HepG2 (cell line): ENCODE data around the gene FUT3. TPM values are rescaled to one million over a fixed set of nuclear protein-coding genes. Genes with fewer than 3 reads are reported as not detected.

Experiments
- GATAD2A ChIP-seq: IDR thresholded peaks from 2 replicates; pipeline ENCODE4 v1.6.1; 2016
- KDM4B ChIP-seq: sonication (generic); formaldehyde crosslinking; IDR thresholded peaks from 2 replicates; pipeline ENCODE4 v1.4.0; 2020; ENCODE audit warnings: missing genetic modification reagents
- MBNL3 ChIP-seq: fragments of 250-450 bp; sonication (Bioruptor Pico); conservative IDR thresholded peaks from 2 replicates; pipeline ENCODE4 v1.8.0; 2022; ENCODE audit warnings: mild to moderate bottlenecking, inconsistent platforms
- NKX3-1 ChIP-seq: sonication (generic); formaldehyde crosslinking; IDR thresholded peaks from 2 replicates; pipeline ENCODE4 v1.5.0; 2020; ENCODE audit warnings: missing genetic modification reagents
- PLRG1 ChIP-seq: fragments of 450-650 bp; conservative IDR thresholded peaks from 2 replicates; pipeline ENCODE4 v1.6.1; 2016
- POLR2AphosphoS5 ChIP-seq: IDR thresholded peaks from 2 replicates; pipeline ENCODE4 v1.6.1; 2012; ENCODE audit warnings: low read depth, low read length
- SIN3A ChIP-seq: IDR thresholded peaks from 2 replicates; pipeline ENCODE4 v1.6.1; 2011; ENCODE audit warnings: low read depth, mild to moderate bottlenecking, control low read depth, low read length, borderline replicate concordance
- SP1 ChIP-seq, 2 experiments: fragments of 450-650 bp in 1 of 2; sonication (generic) in 1 of 2; formaldehyde crosslinking in 1 of 2; IDR thresholded peaks; 2 replicates each; pipeline versions ENCODE4 v1.4.0 to v1.6.1; 2016 to 2020; ENCODE audit warnings: missing genetic modification reagents in 1 of 2
- SRY ChIP-seq: sonication (generic); formaldehyde crosslinking; IDR thresholded peaks from 2 replicates; pipeline ENCODE4 v1.8.0; 2022; ENCODE audit warnings: mild to moderate bottlenecking, missing genetic modification reagents
- ZMYM4 ChIP-seq: sonication (generic); formaldehyde crosslinking; IDR thresholded peaks from 2 replicates; pipeline ENCODE4 v1.8.1; 2023; ENCODE audit warnings: mild to moderate bottlenecking, missing genetic modification reagents
- ZNF143 ChIP-seq: sonication (generic); formaldehyde crosslinking; IDR thresholded peaks from 2 replicates; pipeline ENCODE4 v1.4.0; 2020; ENCODE audit warnings: missing genetic modification reagents
- ZNF383 ChIP-seq: sonication (generic); formaldehyde crosslinking; IDR thresholded peaks from 2 replicates; pipeline ENCODE4 v1.4.0; 2020; ENCODE audit warnings: missing genetic modification reagents, mild to moderate bottlenecking, borderline replicate concordance
- ZNF543 ChIP-seq: sonication (generic); formaldehyde crosslinking; IDR thresholded peaks from 2 replicates; pipeline ENCODE4 v1.4.0; 2020; ENCODE audit warnings: mild to moderate bottlenecking, missing genetic modification reagents
- ZNF614 ChIP-seq: IDR thresholded peaks from 2 replicates; pipeline ENCODE4 v1.6.1; 2018; ENCODE audit warnings: missing biosample characterization, missing genetic modification reagents, inconsistent platforms, borderline replicate concordance
- ZNF615 ChIP-seq: sonication (generic); formaldehyde crosslinking; IDR thresholded peaks from 2 replicates; pipeline ENCODE4 v1.5.0; 2020; ENCODE audit warnings: mild to moderate bottlenecking, missing genetic modification reagents, borderline replicate concordance
- ZNF619 ChIP-seq: sonication (generic); formaldehyde crosslinking; IDR thresholded peaks from 2 replicates; pipeline ENCODE4 v1.4.0; 2020; ENCODE audit warnings: mild to moderate bottlenecking, missing genetic modification reagents
- ZNF629 ChIP-seq: sonication (generic); formaldehyde crosslinking; conservative IDR thresholded peaks from 2 replicates; pipeline ENCODE4 v1.5.0; 2020; ENCODE audit warnings: missing genetic modification reagents
- polyA plus RNA-seq, 8 experiments: library from polyadenylated mRNA; depleted of rRNA in 3 of 8; stranded (reverse) in 7 of 8; unstranded in 1 of 8; fragments of >200 nt; fragmentation: Illumina TruSeq in 4 of 8; extraction: Trizol in 4 of 8; gene quantifications; 2 replicates each; pipeline versions ENCODE4 v1.2.1 to v1.2.3, GENCODE V29; 2011 to 2016; ENCODE audit warnings: low read depth in 4 of 8, missing spikeins in 1 of 8, mixed read lengths in 1 of 8; ENCODE audit not compliant: insufficient read depth in 1 of 8
- total RNA-seq, 5 experiments: library from RNA; depleted of rRNA; stranded (reverse); fragments of >200 nt; fragmentation: Illumina TruSeq; extraction: Trizol; gene quantifications; 2 replicates each; pipeline ENCODE4 v1.2.3, GENCODE V29; 2016; ENCODE audit warnings: low read depth in 1 of 5
- TF ChIP-seq, protein P1 (sequence below): sonication (generic); formaldehyde crosslinking; IDR thresholded peaks from 2 replicates; pipeline ENCODE4 v1.8.1; 2023; ENCODE audit warnings: missing genetic modification reagents, mild to moderate bottlenecking, borderline replicate concordance
- TF ChIP-seq, protein P2 (sequence below): sonication (generic); formaldehyde crosslinking; IDR thresholded peaks from 2 replicates; pipeline ENCODE4 v1.8.1; 2023; ENCODE audit warnings: mild to moderate bottlenecking, missing genetic modification reagents, borderline replicate concordance
- TF ChIP-seq, protein P3 (sequence below): sonication (generic); formaldehyde crosslinking; IDR thresholded peaks from 2 replicates; pipeline ENCODE4 v1.8.1; 2022; ENCODE audit warnings: low read depth, mild to moderate bottlenecking, missing genetic modification reagents
- TF ChIP-seq, protein P4 (sequence below): fragments of 450-650 bp; IDR thresholded peaks from 2 replicates; pipeline ENCODE4 v1.6.1; 2016
- TF ChIP-seq, protein P5 (sequence below): sonication (generic); formaldehyde crosslinking; IDR thresholded peaks from 2 replicates; pipeline ENCODE4 v1.8.0; 2022; ENCODE audit warnings: mild to moderate bottlenecking, missing genetic modification reagents; ENCODE audit not compliant: insufficient replicate concordance
- TF ChIP-seq, protein P6 (sequence below): sonication (generic); formaldehyde crosslinking; IDR thresholded peaks from 2 replicates; pipeline ENCODE4 v1.5.0; 2020; ENCODE audit warnings: mild to moderate bottlenecking, missing genetic modification reagents

FUT3 gene
- total and polyA plus RNA-seq, 2 of the 13 experiments (the other 11 are each of a cell fraction or from before 2014, with no cell fraction given): 0.53 to 1.1 TPM

DNA sequence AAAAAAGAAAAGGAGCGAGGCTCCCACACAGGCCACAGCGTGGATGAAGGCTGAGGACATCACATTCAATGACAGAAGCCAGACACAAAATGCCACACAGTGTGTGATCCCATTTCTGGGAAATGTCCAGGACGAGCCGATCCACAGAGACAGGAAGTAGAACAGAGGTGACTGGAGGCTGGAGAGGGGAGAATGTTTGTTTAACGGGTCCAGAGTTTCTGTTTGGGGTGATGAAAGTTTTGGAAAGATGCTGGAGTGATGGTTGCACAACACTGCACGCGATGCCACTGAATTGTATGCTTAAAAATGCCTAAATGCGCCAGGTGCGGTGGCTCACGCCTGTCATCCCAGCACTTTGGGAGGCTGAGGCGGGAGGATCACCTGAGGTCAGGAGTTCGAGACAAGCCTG is 19.7 kb upstream of the FUT3 start (continued):
- TF ChIP-seq, protein P1, sequence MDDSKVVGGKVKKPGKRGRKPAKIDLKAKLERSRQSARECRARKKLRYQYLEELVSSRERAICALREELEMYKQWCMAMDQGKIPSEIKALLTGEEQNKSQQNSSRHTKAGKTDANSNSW (CRISPR knock-in tag): no peak
- TF ChIP-seq KDM4B (CRISPR knock-in tag) (peak; percentile 89; the same call in 1 of the 2 replicates), SP1 (IDR thresholded peaks at IDR 0.05) (no peak), SP1 (CRISPR knock-in tag; IDR thresholded peaks at IDR 0.05) (no peak), ZNF615 (CRISPR knock-in tag) (no peak), NKX3-1 (CRISPR knock-in tag) (0 out of 2 replicates have a peak, but pooled peaks have one; percentile 71), ZNF614 (CRISPR knock-in tag) (peak; percentile 99), GATAD2A (peak; percentile 98), SIN3A (no peak), PLRG1 (no peak), SRY (CRISPR knock-in tag) (no peak), POLR2AphosphoS5 (peak; percentile 54), ZNF543 (peak; percentile 72), ZNF383 (CRISPR knock-in tag) (no peak), ZMYM4 (peak; percentile 85), MBNL3 (no peak), ZNF143 (CRISPR knock-in tag) (no peak; the same call in 1 of the 2 replicates), ZNF619 (peak; percentile 43; the same call in 1 of the 2 replicates), ZNF629 (peak; percentile 96)
- TF ChIP-seq, protein P2, sequence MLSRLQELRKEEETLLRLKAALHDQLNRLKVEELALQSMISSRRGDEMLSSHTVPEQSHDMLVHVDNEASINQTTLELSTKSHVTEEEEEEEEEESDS: no peak
- TF ChIP-seq, protein P3, sequence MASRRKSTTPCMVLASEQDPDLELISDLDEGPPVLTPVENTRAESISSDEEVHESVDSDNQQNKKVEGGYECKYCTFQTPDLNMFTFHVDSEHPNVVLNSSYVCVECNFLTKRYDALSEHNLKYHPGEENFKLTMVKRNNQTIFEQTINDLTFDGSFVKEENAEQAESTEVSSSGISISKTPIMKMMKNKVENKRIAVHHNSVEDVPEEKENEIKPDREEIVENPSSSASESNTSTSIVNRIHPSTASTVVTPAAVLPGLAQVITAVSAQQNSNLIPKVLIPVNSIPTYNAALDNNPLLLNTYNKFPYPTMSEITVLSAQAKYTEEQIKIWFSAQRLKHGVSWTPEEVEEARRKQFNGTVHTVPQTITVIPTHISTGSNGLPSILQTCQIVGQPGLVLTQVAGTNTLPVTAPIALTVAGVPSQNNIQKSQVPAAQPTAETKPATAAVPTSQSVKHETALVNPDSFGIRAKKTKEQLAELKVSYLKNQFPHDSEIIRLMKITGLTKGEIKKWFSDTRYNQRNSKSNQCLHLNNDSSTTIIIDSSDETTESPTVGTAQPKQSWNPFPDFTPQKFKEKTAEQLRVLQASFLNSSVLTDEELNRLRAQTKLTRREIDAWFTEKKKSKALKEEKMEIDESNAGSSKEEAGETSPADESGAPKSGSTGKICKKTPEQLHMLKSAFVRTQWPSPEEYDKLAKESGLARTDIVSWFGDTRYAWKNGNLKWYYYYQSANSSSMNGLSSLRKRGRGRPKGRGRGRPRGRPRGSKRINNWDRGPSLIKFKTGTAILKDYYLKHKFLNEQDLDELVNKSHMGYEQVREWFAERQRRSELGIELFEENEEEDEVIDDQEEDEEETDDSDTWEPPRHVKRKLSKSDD: peak; percentile 81; the same call in 1 of the 2 replicates
- TF ChIP-seq, protein P4, sequence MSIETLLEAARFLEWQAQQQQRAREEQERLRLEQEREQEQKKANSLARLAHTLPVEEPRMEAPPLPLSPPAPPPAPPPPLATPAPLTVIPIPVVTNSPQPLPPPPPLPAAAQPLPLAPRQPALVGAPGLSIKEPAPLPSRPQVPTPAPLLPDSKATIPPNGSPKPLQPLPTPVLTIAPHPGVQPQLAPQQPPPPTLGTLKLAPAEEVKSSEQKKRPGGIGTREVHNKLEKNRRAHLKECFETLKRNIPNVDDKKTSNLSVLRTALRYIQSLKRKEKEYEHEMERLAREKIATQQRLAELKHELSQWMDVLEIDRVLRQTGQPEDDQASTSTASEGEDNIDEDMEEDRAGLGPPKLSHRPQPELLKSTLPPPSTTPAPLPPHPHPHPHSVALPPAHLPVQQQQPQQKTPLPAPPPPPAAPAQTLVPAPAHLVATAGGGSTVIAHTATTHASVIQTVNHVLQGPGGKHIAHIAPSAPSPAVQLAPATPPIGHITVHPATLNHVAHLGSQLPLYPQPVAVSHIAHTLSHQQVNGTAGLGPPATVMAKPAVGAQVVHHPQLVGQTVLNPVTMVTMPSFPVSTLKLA: peak; percentile 18; the same call in 1 of the 2 replicates
- TF ChIP-seq, protein P5, sequence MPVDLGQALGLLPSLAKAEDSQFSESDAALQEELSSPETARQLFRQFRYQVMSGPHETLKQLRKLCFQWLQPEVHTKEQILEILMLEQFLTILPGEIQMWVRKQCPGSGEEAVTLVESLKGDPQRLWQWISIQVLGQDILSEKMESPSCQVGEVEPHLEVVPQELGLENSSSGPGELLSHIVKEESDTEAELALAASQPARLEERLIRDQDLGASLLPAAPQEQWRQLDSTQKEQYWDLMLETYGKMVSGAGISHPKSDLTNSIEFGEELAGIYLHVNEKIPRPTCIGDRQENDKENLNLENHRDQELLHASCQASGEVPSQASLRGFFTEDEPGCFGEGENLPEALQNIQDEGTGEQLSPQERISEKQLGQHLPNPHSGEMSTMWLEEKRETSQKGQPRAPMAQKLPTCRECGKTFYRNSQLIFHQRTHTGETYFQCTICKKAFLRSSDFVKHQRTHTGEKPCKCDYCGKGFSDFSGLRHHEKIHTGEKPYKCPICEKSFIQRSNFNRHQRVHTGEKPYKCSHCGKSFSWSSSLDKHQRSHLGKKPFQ (CRISPR knock-in tag): peak; percentile 88
- TF ChIP-seq, protein P6, sequence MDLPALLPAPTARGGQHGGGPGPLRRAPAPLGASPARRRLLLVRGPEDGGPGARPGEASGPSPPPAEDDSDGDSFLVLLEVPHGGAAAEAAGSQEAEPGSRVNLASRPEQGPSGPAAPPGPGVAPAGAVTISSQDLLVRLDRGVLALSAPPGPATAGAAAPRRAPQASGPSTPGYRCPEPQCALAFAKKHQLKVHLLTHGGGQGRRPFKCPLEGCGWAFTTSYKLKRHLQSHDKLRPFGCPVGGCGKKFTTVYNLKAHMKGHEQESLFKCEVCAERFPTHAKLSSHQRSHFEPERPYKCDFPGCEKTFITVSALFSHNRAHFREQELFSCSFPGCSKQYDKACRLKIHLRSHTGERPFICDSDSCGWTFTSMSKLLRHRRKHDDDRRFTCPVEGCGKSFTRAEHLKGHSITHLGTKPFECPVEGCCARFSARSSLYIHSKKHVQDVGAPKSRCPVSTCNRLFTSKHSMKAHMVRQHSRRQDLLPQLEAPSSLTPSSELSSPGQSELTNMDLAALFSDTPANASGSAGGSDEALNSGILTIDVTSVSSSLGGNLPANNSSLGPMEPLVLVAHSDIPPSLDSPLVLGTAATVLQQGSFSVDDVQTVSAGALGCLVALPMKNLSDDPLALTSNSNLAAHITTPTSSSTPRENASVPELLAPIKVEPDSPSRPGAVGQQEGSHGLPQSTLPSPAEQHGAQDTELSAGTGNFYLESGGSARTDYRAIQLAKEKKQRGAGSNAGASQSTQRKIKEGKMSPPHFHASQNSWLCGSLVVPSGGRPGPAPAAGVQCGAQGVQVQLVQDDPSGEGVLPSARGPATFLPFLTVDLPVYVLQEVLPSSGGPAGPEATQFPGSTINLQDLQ (CRISPR knock-in tag): no peak; the same call in 1 of the 2 replicates
